Thyroid gland (tissue), 4 donors: ENCODE results near the gene DYNC1H1. TPM values are rescaled to one million over a fixed set of nuclear protein-coding genes. Genes with fewer than 3 reads are reported as not detected.
"Not testable (repeated sequence)": the region's sequence is repeated elsewhere in the genome, so short reads cannot be mapped to it uniquely, and the experiment has no call there.

Source experiments
- DNase-seq, 2 donors: peaks; one replicate each; pipeline ENCODE4 v3.0.0-alpha.2; 2019
- H3K27ac ChIP-seq, 3 donors: fragments of 200-600 bp; sonication (generic); 1 replicate in 2 of 3; 2 replicates in 1 of 3; pipeline ENCODE4 v1.5.1; 2016 to 2019; ENCODE audit warnings: mild to moderate bottlenecking in 1 of 3, moderate library complexity in 1 of 3
- H3K27me3 ChIP-seq: fragments of 200-600 bp; sonication (generic); one replicate; pipeline ENCODE4 v1.5.1; 2019
- H3K36me3 ChIP-seq, 2 donors: fragments of 200-600 bp; sonication (generic); one replicate each; pipeline ENCODE4 v1.5.1; 2016 to 2019
- H3K4me1 ChIP-seq, 2 donors: fragments of 200-600 bp; sonication (generic); one replicate each; pipeline ENCODE4 v1.5.1; 2017 to 2019
- H3K4me3 ChIP-seq, 3 donors: fragments of 200-600 bp; sonication (generic); replicated peaks in 1 of 3; 1 replicate in 2 of 3; 2 replicates in 1 of 3; pipeline ENCODE4 v1.5.1; 2016; ENCODE audit warnings: mild to moderate bottlenecking in 1 of 3
- H3K9me3 ChIP-seq: fragments of 200-600 bp; sonication (generic); one replicate; pipeline ENCODE4 v1.5.1; 2017
- POLR2A ChIP-seq, 2 donors: fragments of 450-650 bp; IDR thresholded peaks; one replicate each; pipeline ENCODE4 v1.6.1; 2017; ENCODE audit warnings: antibody characterized with exemption in 2 of 2, mild to moderate bottlenecking in 2 of 2, moderate library complexity in 1 of 2
- WGBS, 2 donors: methylation state at CpG; one replicate each; pipeline ENCODE4 v1.1.5; 2017; 5-methylcytosine and 5-hydroxymethylcytosine counted together
- intact Hi-C: fragments of 100-400 bp; cut with DNase I; formaldehyde crosslinking; loops from one replicate; pipeline ENCODE4 v1.15.1; 2023
- total RNA-seq, 4 donors: library from RNA; depleted of rRNA; stranded (reverse); fragments of >200 nt; gene quantifications; one replicate each; pipeline ENCODE4 v1.2.3, GENCODE V29; 2016
- TF ChIP-seq, protein P1 (sequence below), 6 experiments: fragments of 200-600 bp in 3 of 6; fragments of 450-650 bp in 3 of 6; sonication (generic) in 3 of 6; IDR thresholded peaks; one replicate each; pipeline ENCODE4 v1.5.1; 2016 to 2019; ENCODE audit warnings: antibody characterized with exemption in 6 of 6, mild to moderate bottlenecking in 2 of 6, inconsistent platforms in 1 of 6, moderate library complexity in 1 of 6

Gene DYNC1H1
- total RNA-seq, 4 donors from 2014 or later: 464 to 818 (median 553) TPM

DNA sequence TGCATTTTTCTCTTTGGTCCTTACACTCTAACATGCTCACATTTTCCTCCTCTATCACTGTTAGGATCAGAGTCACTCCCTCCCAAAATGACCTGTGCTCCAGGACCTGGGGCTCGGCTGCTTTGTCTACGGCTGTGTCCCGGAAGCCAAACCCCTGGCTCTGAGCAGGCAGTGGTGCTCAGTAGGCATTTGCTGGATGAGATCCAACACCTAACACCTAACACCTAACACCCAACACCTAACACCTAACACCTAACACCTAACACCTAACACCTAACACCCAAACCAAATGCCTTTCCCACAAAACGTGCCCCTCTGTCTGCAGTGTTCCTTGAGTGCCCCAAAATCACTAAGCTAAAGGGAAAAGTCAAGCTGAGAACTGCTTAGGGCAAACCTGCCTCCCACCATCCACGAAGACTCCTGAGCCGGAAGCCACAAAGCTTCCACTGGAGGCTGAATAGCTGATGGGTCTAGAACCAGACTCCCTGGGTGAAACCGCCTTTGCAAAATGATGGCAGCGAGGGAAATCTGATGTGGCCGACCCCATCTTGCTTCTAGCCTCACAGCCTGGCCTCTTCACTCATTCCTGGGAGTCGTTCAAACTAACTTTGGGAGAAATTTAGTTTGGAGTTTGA is 93.2 kb downstream of the DYNC1H1 start:
- peaks cover 1 to 2% of the 10 kb centered on the region in 2 donors for H3K36me3 ChIP-seq
- no peak overlapping the region for H3K27ac ChIP-seq
- no peaks in the 10 kb centered on the region for H3K27me3 ChIP-seq
- intact Hi-C loops: no loop called here
- H3K9me3 ChIP-seq: no peaks in the 10 kb centered on the region
- no peak for DNase-seq
- TF ChIP-seq POLR2A (IDR thresholded peaks at IDR 0.05): no peak
- TF ChIP-seq, protein P1, sequence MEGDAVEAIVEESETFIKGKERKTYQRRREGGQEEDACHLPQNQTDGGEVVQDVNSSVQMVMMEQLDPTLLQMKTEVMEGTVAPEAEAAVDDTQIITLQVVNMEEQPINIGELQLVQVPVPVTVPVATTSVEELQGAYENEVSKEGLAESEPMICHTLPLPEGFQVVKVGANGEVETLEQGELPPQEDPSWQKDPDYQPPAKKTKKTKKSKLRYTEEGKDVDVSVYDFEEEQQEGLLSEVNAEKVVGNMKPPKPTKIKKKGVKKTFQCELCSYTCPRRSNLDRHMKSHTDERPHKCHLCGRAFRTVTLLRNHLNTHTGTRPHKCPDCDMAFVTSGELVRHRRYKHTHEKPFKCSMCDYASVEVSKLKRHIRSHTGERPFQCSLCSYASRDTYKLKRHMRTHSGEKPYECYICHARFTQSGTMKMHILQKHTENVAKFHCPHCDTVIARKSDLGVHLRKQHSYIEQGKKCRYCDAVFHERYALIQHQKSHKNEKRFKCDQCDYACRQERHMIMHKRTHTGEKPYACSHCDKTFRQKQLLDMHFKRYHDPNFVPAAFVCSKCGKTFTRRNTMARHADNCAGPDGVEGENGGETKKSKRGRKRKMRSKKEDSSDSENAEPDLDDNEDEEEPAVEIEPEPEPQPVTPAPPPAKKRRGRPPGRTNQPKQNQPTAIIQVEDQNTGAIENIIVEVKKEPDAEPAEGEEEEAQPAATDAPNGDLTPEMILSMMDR (IDR thresholded peaks at IDR 0.05): no peak
- no peaks in the 10 kb centered on the region for H3K4me1 ChIP-seq
- WGBS, 2 donors: 62 to 64% methylated on average over 10 of the region's 10 CpGs
- no peak overlapping the region for H3K4me3 ChIP-seq

DNA sequence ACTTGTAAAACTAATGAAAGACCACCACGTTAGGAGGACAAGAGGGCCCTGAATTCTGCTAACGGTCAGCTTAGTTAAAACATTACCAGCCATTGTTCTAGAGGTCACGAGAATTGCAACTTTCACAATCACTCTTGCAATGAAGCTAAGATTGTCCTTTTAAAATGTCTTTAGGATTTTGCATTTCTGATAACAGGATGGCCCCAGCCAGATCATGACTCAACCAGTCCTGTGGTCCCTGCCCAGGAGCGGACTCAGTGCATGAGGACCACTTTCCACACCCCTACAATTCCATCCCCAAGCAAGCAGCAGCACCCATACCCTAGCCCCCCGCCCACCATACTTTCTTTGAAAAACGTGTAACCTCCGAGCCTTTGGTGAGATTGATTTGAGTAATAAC is 93.8 kb downstream of the DYNC1H1 start:
- H3K36me3 ChIP-seq: no peaks in the 10 kb centered on the region
- TF ChIP-seq POLR2A (IDR thresholded peaks at IDR 0.05): no peak
- H3K4me1 ChIP-seq: peaks cover 0 to 4% of the 10 kb centered on the region in 2 donors
- no peaks in the 10 kb centered on the region for H3K9me3 ChIP-seq
- intact Hi-C loops: no loop called here
- WGBS, 2 donors: 66 to 70% methylated on average over 7 of the region's 7 CpGs
- H3K27ac ChIP-seq: no peak overlapping the region
- DNase-seq: no peak
- no peaks in the 10 kb centered on the region for H3K27me3 ChIP-seq
- no peak overlapping the region for H3K4me3 ChIP-seq

DNA sequence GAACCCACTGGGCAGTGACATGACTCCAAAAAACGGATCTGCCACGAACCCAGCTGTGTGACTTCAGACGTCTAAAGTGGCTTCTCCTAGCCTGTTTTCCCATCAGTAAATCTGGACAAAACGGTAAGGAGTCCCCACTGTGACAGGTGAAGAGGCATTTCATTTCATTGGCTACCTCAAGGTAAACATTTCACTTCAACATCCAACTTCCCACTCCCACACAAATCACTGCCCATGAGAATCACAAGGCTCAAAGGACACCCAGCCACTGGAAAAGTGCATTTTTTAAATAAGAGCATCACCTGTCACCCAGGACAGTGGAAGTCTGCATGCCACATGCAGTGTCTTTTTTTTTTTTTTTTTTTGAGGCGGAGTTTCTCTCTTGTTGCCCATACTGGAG is 94.6 kb downstream of the DYNC1H1 start:
- Histone ChIP-seq H3K4me1 (peaks cover 3 to 10% of the 10 kb centered on the region in 2 donors), H3K9me3 (no peaks in the 10 kb centered on the region), H3K36me3 (no peaks in the 10 kb centered on the region), H3K27me3 (no peaks in the 10 kb centered on the region), H3K27ac (no peak overlapping the region), H3K4me3 (no peak overlapping the region)
- TF ChIP-seq, protein P1 (IDR thresholded peaks at IDR 0.05): no peak
- no peak for TF ChIP-seq POLR2A (IDR thresholded peaks at IDR 0.05)
- intact Hi-C loops: no loop called here
- DNase-seq: no peak
- WGBS, 2 donors: 54 to 76% methylated on average over 5 of the region's 5 CpGs

DNA sequence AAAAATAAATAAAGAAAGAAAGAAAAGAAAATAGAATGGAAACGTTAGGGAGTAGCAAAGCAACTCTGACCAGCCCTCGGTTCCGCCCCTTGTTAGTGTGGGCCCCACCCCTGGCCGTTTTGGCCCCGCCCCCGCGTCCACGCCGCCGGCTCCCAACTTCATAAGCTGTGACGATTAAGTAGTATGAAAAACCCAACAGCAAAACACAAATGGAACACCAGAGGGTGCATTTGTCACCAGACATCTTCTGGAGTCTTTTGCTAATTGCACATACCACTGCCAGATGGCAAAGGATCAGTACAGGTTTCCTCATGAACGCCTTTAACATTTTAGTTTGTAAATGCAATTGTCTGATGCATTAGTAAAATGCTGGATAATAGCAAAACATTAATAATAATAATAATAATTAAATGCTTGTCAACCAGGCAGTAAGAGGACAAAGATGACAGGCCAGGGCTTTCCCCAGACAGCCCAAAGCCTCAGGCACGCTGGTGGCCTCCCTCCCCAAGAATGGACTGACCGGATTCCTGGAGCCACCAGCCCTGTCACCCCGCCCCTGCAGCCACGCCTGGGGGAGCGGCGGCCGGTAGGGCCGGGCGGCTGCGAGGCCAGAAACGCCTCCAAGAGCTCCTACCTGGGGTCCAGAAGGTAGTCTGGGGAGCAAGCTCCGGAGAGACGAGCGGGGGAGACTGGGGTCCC is 98.9 kb downstream of the DYNC1H1 start:
- no peaks in the 10 kb centered on the region for H3K27me3 ChIP-seq
- intact Hi-C loops: loop anchor here (5.0 to 10.0 kb wide), 2 partner anchors 34 to 162 kb away; no protein-coding TSS in a partner anchor
- H3K9me3 ChIP-seq: no peaks in the 10 kb centered on the region
- H3K36me3 ChIP-seq: no peaks in the 10 kb centered on the region
- peak; percentile 88 to 89 for DNase-seq
- 18 to 19% methylated on average over 20 to 21 of the region's 26 CpGs for WGBS, 2 donors
- no peak overlapping the region for H3K4me3 ChIP-seq
- peaks cover 3 to 10% of the 10 kb centered on the region in 2 donors for H3K4me1 ChIP-seq
- H3K27ac ChIP-seq: peak overlapping the region in 1 of 3 donors; percentile 25
- TF ChIP-seq, protein P1 (IDR thresholded peaks at IDR 0.05): peak; percentile 12 to 63 (median 50)
- no peak for TF ChIP-seq POLR2A (IDR thresholded peaks at IDR 0.05)

DNA sequence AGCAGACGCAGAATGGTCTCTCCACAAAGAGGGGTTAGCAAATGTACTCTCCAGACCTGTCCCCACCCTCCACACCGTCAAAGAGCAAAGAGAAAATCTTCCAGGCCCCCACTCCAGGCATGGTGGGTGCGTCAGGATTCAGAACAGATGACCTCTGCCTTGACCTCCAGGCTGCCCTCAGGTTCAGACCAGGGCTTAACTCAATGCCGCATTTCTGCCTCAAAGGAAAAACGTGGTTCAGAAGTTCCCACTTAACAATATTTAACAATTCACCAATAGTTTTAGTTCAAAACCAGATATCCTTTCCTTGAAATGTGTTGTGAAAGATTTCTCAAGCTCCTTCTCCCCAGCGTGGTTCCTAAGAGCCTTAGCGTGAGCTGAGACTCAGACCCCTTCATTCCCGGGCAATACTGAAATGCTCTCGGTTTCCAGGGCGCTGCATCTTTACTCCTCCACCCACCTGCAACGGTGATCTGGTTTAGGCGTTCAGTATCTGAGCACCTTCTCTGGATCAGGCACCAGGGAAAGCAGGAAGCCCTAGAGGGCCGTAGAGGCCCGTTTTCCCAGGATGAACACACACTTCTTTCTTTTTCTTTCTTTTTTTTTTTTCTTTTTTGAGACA is 99.5 kb downstream of the DYNC1H1 start:
- DNase-seq: no peak
- Histone ChIP-seq H3K27ac (peak overlapping the region in 1 of 3 donors; percentile 25), H3K27me3 (no peaks in the 10 kb centered on the region), H3K4me3 (no peak overlapping the region), H3K4me1 (peaks cover 3 to 10% of the 10 kb centered on the region in 2 donors), H3K36me3 (no peaks in the 10 kb centered on the region), H3K9me3 (no peaks in the 10 kb centered on the region)
- TF ChIP-seq, protein P1 (IDR thresholded peaks at IDR 0.05): no peak
- TF ChIP-seq POLR2A (IDR thresholded peaks at IDR 0.05): no peak
- WGBS, 2 donors: 69 to 75% methylated on average over 14 of the region's 14 CpGs
- intact Hi-C loops: loop anchor here (5.0 to 10.0 kb wide), 2 partner anchors 33 to 161 kb away; no protein-coding TSS in a partner anchor

DNA sequence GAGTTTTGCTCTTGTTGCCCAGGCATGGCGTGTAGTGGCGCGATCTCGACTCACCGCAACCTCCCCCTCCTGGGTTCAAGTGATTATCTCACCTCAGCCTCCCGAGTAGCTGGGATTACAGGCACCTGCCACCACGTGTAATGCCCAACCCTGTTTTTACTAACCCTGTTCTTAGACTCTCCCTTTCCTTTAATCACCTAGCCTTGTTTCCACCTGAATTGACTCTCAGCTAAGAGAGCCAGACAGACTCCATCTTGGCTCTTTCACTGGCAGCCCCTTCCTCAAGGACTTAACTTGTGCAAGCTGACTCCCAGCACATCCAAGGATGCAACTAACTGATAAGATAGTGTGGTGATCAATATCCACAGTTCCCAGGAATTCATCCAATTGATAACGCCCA is 100.2 kb downstream of the DYNC1H1 start:
- not testable (repeated sequence) for DNase-seq, H3K9me3 ChIP-seq, H3K4me3 ChIP-seq, H3K27me3 ChIP-seq, H3K27ac ChIP-seq, H3K36me3 ChIP-seq
- WGBS, 2 donors: 94 to 95% methylated on average over 8 of the region's 8 CpGs
- H3K4me1 ChIP-seq: peaks cover 3 to 10% of the 10 kb centered on the region in 2 donors
- intact Hi-C loops: loop anchor here (5.0 to 10.0 kb wide), 2 partner anchors 33 to 160 kb away; no protein-coding TSS in a partner anchor
